Right kidney (tissue), 1 donor: ENCODE data around the gene LRRC57.

Experiments
- DNase-seq: peaks from one replicate; pipeline ENCODE4 v3.0.0-alpha.2; 2016

Gene LRRC57

DNA sequence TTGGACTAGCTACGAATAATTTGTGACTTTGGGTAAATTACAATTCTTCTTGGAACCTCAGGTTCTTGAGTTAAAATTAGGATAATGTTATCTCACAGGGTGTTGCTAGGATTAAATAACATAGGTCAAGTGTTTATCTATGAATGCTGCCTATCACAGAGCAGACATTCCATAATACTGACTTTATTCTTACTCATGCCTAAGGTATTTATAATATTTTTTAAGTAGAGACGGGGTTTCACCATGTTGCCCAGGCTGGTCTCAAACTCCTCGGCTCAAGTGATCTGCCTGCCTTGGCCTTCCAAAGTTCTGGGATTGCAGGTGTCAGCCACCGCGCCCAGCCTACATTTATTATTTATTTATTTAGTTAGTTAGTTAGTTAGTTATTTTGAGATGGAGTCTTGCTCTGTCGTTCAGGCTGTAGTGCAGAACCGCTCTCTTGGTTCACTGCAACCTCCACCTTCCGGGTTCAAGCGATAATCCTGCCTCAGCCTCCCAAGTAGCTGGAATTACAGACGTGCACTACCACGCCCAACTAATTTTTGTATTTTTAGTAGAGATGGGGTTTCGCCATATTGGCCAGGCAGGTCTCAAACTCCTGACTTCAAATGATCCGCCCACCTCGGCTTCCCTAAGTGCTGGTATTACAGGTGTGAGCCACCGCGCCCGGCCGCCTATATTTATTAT, 56.9 kb downstream of the LRRC57 start:
- DNase-seq = no peak

DNA sequence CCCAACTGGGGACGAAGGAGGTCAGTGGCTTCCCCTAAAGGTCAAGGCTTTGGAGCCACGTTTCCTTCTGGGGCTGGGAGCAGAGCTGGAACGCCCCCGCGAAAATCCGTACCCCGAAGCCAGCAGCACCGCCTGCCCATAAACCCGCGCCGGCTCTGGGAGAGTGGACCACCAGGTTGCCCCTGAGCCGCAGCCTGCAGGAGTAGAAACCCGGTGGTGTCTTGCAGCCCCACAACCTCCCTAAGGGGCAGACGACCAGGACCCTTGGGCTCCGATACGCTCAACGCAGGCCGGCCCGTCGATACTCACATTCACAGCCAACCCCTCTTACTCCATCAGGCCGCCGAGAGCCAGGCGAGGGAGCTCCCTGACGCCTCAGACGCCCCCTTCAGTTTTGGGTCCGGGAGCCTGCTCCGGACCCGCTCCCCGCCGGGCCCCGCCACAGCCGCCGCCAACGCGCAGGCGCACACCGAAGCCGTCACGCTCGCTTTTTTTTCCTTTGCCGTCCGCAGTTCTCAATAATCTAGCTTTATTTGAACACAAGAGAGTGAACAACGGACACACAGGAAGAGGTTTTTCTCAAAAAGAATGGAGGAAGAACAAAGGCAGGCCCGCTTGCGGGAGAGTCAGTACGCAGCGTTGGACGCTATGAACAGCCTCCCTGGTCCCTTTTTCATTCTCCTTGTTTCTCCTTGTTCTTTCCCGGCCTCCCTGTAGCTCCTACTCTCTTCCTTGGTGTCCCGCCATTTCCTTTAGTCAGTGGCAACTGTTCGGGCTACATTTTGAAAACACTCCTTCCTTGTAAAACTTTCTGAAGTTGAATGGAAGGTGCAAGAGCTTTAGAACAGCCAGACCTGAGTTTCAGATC, 57.7 kb downstream of the LRRC57 start, which contains the start of gene ZNF106:
ZNF106 (minus strand) TSS at position 471 of the 868 bp plus-strand sequence. CDS start 18,852 bp downstream, outside the sequence.
- peak; percentile 93 for DNase-seq

DNA sequence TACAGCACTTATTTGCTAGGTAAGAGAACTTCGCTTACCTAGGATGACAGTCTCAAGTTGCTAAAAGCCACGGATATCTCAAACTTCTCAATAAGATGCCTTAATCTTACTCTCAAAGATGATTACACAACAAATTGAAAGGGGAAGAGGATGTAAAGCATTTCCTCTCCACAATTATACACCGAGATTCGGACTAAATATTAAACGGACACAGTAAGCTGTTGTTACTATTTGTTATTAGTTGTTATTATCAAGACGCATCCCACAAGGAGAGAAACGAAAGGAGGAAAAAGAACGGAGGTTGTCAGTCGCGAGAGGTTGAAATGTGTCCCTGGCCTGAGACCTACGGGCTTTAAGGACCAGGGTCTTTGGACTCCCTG, 58.3 kb downstream of the LRRC57 start:
- no peak for DNase-seq
